NCI-H128 (cell line): ENCODE results near the gene CXCR4.

ENCODE experiments used
- DNase-seq: peaks from one replicate; lab custom pipeline; 2025; ENCODE audit not compliant: unreplicated experiment; lab: John Stamatoyannopoulos, UW

Gene CXCR4

DNA sequence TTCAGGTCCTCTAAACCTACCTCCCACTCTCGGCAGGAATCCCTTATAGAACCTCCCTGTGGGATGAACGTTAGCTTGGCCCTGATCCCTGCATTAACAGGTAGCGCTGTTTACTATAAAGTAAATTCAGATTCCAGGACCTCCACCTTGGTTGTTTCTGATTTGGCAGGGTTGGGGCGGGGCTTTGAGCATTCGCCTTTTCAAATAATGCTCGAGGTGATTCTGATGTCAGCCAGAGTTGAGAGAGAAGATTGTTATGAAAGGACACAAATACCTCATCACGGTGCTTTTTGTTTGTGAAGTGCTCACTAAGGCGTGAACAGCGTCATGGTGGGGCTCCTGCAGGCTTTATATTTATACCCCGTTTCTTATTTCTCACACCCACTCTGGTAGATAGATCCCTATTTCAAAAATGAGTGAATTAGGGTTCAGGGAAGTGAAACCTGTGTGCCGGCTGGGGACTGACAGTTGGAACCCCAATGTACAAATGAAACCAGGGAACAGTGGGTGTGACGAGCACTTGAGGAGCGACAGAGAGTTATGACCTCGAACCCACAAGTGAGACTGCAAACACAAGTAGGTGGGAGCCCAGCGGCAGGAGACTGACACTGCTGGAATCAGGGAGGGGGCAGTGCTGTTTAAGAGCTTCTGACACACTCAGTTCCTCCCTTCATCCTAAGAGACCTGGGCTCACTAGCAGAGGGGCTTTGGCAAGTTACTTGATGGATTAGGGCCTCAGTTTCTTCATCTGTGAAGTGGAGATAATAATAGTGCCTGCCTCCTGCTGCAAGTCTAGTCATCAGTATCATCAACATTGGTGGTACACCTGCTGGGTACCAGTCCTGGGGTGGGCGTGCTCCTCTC is 14.2 kb upstream of the CXCR4 start:
- DNase-seq: no peak

DNA sequence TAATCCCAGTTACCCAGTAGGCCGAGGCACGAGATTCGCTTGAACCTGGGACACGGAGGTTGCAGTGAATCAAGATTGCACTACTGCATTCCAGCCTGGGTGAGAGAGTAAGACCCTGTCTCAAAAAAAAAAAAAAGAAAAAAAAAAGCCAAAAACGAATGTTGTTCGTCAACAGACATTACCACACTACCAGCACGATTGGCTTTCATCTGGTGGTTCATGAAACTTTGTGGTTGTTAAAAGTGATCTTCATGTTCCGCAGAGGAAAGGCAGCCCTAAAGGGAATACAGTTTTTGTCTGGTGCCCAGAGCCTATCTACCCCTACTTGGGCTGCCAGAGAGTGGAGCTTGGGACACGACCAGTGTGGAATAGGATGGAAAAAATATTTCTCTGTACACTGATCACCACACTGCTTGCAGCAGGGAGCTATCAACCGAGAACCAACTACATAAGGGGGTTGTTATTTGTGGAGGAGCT is 13.6 kb upstream of the CXCR4 start:
- DNase-seq: no peak

DNA sequence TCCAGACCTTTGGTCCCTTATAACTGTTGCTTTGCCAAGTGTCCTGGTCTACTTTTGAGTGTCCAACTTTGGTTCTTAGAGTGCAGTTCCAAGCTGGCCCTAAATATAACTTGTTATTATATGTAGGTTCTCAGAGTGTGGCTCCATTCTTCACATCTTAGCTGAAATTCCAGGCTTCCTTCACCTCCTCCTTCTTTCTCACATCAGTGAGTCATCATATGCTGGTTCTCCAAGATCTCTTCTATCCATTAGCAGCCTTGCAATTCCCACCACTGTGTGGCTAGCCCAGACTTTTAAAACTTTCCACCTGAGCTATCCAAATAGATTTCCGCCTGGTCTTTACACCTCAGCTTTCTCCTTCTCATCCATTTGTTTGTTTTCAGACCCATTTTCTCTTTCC is 12.6 kb upstream of the CXCR4 start:
- DNase-seq: no peak

DNA sequence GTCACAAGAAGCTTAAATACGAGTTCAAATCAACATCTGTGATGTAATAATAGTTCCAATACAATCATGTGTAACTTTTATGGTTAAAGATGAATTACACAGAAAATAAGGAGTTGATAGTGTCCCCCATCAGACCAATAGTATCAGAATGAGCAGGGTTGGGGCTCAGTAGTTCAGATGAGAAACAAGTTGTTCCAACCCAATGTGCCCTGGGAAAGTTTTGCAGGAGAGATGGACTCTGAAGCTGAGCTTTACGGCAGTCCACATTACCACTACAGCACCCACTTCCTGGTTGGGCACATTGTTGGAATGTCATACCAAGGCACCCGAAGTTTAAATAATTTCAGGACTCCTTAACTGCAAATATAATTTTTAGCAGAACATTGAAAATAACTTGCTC is 12.1 kb upstream of the CXCR4 start:
- no peak for DNase-seq

DNA sequence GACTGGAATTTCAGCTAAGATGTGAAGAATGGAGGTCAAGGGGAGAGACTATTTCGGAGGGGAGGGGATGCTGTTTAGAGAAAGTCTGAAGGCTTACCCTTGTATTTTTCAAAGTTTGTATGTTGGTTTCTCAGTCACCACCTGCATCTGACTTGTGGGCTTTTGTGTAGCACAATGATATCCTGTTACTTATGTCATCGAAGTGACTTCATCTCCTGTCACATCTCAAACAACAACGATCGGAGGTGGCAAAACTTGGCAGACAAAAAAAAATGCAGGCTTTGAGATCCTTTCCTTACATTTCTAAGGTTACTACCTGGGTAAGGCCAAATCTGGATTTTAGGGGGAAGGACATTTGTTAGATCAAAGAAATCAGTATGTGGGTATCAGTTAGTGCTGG is 11.7 kb upstream of the CXCR4 start:
- DNase-seq: no peak

DNA sequence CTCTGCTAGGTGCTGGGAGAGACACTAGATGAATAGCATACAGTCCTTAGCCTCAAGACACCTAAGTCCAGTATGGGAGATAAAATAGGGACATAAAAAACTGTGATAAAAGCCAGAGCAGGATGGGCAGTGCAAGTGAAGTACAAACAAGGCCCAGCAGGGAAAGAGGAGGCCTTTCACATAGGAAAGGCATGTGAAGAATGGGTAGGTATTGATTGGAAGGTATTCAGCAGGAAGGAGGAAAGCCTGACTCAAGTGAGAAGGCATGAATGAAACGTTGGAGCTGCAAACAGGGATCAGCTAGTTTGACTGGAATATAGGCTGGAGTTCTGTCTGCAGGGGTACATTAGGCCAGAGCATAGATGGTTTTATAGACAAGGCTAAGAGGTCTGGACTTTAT is 11.0 kb upstream of the CXCR4 start:
- DNase-seq: no peak

DNA sequence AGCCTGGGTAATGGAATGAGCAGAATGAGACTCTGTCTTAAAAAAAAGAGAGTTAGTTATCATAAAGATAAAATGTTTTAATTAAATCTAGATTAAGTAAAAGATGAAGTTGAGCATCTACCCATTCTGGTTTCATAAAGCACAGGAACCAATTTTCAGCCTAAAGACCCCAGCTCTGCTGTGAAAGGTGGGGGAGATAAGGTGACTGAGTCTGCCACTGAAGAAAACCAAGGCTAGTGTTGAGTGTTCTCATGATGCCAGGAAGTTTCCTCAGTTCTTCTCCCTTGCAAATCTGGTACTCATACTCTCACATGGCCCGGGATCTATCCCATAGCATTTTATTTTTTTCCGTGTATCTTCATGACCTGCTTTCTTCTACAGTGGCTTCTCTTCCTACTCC is 10.4 kb upstream of the CXCR4 start:
- no peak for DNase-seq

DNA sequence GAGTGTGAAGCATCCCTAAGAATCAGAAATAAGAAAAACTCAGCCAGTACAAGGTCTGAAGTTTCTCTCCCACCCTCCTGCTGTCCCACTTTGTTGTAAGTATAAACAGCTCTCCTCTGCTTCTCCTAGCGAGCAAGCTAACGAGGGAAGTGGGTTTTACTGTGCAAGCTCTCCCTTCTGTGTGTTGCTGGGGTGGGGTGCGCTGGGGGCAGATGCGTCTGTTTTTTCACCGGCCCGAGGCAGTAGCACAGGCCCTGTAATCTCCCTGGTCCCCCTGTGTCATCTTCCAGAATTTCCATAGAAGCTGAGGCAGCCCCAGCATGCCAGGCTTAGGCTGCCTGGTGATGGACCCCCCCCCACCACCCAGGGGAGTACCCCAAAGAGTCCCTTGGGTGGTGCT is 9.4 kb upstream of the CXCR4 start:
- DNase-seq: no peak

DNA sequence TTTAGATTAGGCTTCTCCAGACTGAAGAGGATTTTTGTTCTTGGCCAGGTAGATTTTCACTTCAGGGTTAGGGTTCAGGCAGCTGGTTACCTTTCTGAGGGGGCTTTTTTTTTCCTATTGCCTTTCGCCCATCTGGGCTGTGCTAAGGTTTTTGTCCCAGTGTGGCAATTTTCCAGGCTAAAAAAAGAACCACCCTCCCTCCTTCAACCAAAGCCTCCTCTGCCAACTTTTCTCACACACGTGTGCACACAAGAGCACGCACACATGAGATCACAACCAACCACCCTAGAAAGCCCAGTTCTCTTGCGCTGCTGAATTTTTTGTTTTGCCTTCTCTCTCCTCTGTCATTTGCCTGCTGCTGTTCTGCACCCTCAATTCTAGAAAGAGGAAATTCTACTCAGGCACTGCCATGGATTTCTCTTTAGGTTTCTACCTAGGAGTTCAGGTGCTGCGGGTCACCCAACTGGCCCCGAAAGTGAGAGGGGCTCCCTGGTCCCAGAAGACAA is 8.5 kb upstream of the CXCR4 start:
- DNase-seq: no peak

DNA sequence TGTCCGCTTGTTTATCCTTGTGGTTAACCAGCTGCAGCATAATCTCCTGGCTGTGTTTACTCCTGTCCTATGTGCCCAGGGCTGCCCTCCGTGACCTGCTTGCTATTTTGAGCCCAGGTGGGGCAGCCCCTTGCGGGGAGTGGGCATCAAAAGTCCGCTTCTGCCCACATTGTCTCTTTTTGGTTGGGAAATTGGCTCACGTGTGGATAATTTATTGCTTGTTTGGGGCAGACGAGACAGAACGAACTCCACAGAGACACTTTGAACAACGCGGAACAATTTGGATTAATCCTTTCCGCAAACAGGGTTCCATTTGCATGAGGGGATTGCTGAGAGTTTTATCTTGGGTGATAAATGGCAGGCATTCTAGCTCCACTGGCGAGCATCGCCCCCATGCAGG is 8.1 kb upstream of the CXCR4 start:
- no peak for DNase-seq

DNA sequence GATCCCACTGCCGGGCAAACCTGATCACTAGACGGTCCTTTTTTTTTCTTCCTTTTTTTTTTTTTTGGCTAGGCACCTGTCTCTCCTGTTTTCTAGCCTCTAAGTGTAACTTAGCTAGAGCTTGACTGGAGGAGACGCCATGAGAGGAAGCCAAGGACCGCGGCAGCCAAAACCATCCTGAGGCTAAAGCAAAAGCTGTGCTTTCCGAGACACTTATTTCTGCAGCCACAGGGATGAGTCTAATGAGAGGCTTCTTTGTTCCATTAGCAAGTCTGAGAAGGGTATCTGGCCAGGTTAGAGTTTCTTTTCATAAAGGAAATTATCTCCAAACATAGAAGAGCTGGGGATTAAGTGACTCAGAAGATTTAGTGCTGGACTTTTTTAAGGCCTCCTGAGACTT is 7.3 kb upstream of the CXCR4 start:
- DNase-seq: no peak

DNA sequence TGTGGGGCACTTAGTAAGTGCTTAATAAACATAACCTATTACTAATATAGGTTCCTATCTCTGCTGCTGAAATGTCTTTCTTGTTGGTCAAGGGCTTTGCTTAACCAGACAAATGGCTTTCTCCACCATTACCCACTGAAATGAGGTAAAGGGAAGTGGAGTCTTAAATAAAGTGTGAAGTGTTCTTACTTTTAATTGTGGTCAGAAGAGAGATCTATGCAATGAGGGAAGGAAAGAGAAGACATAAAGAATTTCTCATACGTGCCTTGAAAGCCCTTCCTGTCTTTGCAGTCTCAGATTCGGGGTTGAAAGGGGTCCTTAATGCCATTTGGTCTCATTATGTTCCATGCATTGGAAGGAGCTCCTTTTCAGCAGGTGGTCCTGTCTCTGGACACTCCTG is 6.9 kb upstream of the CXCR4 start:
- DNase-seq: no peak

DNA sequence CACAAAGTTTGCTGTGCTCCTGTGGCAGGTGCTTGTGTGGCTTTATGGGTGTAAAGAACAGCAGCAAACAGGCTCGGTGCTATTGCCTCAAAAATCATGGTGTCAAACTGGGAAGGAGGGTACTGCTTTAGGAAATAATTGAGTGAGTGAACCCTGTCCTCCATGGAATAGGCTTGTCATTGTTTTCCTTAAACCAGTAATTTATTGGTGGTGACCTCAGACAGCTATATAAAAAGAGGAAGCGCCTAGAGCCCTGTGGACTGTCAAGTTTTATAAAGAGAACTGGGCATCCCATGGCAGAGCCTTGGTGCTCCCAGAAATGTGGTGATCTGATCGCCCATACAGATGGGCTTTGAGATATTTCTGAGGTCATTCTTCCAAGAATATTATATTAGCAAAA is 4.7 kb upstream of the CXCR4 start:
- DNase-seq: no peak

DNA sequence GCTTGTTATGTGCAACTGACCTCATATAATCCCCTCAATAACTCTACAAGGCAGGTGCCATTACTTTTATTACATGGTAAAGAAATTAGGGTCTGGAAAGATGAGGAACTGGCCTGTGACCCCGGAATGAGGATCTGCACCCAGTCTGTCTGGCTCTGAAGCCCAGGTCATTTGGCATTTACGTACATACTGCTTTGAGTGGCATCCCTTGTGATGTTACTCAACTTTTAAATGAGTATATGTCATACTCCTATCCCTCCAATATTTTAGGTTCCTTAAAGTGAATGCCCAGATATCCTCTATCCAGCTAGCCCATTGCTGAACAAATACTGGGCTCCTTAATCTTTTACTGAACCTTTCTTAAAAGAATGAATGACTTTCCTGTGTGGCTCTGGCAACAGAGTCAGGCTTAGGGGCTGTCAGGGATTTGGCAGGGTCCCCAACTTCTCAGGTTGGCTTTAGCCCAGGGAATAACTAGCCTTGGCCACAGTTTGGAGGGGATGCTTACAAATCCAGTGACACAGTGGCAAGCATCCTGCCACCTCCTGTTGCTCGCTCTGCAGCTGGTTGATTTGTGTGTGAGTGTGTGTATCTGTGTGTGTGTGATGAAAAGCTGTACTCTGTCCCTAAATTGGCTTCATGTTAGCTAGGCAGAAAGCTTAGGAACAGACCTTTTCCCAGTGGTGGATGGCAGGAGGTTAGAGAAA is 3.4 kb upstream of the CXCR4 start:
- DNase-seq: no peak

DNA sequence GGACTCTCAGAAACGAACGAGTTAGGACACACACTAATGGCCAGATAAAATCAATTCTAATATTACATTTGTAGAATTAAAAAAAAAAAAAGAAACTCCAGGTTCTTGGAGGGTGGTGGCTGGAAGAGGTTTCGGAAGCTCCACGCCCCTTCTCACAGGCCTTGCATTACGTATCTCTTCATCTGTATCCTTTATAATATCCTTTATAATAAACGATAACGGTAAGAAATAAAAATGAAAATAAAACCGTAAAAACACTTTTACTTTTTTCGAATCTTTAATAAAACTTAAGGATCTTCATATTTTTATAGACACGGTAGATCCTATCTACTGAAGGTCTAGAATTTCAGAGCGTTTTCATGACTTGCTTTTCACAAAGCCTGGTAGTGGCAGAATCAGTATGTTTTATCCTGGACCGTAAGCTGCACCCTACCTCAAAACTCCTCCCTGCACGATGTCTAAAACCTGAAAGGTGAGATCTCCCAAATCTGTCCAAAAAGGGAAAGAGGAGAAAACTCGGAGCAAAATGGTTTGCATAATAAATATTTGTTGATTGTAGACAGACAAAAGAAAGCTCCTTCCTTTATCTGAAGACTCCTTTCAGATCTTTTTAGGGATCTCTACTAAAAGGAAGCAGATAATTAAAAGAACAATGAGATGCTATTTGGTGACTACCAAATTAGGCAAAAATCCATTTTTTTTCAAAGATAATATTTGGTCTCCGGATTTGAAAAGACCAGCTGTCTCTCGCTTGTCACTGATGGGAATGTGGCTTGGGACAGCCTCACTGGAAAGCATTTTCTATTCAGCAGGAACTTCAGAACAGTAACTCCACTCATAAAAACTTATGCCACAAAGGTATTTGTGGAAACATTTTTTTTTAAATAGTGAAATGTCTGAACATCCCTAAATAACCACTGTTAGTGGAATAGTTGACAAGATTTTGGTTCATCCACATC is 2.0 kb upstream of the CXCR4 start:
- no peak for DNase-seq

DNA sequence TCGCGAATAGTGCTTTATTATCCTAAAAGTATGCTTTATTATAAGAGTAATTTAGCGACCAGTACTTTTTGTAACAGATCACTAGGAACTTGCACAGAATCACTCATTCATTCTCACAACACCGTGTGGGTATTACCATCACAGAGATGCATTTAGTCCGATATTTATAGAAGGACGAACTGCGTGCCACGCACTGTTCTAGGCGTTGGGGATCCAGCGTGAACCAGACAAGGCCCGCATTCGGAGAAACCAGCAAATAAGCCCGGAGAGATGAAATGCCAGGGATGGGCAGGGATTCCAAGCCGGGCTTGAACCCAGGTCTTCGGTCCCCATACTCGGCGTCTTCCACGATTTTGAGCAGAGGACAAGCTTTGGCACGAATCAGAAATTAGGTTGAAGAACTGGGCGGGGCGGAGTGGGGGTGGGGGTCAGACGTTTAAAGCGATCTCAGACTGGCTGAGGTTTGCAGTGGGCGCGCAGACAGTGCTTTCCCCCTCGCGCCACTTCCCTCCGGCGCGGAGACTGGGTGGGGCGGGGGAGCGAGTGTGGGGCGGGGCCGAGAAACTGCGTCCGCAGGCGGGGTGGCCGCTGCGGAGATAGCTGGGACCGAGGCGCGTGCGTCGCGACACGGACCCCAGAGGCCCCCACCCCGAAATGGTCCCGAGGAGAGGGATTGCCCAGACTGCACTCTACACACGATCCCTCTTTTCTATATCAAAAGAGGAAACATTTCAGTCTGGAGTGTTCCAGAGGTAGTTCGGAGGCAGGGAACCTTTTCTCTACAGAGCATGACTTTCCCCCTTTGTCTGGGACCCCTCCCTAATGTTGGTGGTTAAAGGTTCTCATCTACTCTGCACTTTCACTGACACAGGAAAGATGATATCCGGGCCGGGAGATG is 1.1 kb upstream of the CXCR4 start:
- no peak for DNase-seq

DNA sequence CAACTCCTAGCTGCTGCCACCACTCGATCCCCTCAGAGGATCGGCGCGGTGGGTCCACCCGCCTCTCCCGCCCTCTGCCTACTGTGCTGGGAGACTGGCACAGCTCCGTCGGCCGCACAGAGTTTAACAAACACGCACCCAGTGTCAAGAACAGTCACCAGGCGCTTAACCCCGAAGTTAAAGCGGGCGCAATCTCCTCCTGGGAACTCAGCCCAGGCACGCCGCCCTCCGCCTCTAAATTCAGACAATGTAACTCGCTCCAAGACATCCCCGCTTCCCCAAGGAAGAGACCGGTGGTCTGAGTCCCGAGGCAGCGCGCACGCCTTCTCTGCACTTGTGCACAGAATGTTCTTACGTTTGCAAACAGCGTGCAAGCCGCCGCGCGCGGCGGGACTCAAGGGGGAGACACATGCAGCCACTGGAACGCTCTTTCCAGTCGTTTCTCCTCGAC is 533 bp downstream of the CXCR4 start:
- DNase-seq: no peak

DNA sequence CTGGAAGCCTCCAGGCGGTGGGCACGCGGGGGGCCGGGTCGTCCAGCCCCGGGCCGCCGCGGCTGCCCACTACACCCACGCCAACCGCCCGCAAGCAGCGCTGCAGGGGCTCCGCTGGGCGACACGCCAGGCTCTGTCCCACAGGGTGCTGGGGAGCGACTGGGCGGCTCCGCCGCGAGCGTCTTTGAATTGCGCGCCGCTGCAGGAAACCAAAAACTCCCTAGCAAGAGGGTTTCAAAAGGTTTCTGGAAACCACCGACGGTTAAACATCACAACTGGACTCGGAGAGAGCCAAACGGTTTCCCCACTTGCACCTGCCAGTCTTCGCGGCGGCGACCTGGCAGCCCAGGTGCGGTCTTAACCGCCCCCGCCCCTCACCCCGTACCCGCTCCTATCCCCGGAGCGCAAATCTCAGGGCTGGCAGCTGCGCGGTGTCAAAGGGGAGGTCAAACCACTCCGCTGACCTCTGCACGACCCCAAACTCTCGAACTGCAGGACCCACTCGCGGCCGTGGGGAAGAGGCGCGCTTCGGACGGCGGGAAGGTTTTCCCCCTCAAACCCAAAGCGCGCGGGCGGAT is 1.0 kb downstream of the CXCR4 start:
- DNase-seq: no peak

DNA sequence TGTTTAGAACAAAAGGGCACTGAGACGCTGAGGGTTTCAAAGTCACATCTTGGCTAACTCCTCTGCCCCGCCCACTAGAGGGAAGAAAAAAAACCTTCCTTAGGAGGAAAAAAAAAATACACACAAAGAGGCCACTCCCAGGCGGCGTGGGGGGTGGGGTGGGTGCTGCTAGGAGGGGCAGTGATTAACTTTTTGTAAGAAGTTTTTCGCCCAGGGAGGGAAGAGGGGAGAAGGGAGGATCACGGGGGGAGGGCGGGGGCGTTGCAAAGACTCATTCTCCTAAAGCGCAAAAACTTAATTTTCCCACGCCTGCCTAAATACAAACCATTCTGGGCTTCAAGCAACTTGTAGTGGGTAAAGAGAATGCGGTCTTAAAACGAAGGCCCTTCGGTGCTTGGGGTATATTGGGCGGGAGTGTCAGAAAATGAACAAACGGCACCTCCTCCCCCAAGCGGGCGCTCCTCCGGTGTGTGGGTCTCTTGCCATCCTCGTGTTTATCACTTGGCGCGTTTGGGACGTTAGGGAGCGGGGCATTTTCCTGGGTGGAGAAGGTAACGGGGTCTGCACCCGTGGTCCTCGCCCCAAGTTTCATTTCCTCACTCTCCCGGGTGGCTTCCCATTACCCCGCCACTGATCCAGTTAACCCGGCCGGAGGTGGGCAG is 1.7 kb downstream of the CXCR4 start:
- no peak for DNase-seq
